ENCODE measurements around the gene ANKRD33B. TPM values are rescaled to one million over a fixed set of nuclear protein-coding genes. Genes with fewer than 3 reads are reported as not detected.

The ANKRD33B gene
- total RNA-seq, 1 experiment from 2014 or later: 10.9 TPM

- no peak overlapping the region for H3K4me2 ChIP-seq (ENCODE audit: low read length)
- H3K9me3 ChIP-seq (ENCODE audit: control insufficient read depth in 1 of 2, insufficient read depth in 1 of 2, low read depth in 1 of 2, low read length in 2 of 2): no peaks in the 10 kb centered on the region
- H3K4me3 ChIP-seq (replicated peaks in 1 of 2; ENCODE audit: low read depth in 1 of 2, low read length in 2 of 2): no peak overlapping the region
- no TSS peak for BruUV-seq (replicated peaks)
- no peak overlapping the region for H3K9ac ChIP-seq (ENCODE audit: low read length)
- intact Hi-C loops (cut with micrococcal nuclease): no loop called here
- peaks cover 2 to 30% of the 10 kb centered on the region in 2 experiments; a peak in 2 of 4 replicates for H3K4me1 ChIP-seq (ENCODE audit: control insufficient read depth in 1 of 2, insufficient read depth in 2 of 2, low read length in 2 of 2)
- ATAC-seq (no peak), DNase-seq (ENCODE audit: low read depth, low spot score) (no peak)
- H3K9me2 ChIP-seq (ENCODE audit: insufficient read depth): no peaks in the 10 kb centered on the region
- CTCF ChIA-PET: no interaction called here
- H3K36me3 ChIP-seq (ENCODE audit: control insufficient read depth in 1 of 2, insufficient read depth in 2 of 2, low read length in 2 of 2): no peaks in the 10 kb centered on the region
- H2AFZ ChIP-seq (ENCODE audit: low read depth, low read length, poor library complexity, severe bottlenecking): no peak overlapping the region
- peaks cover 79% of the 10 kb centered on the region for H3K79me2 ChIP-seq (ENCODE audit: insufficient read depth, low read length)
- no peaks in the 10 kb centered on the region for H4K20me1 ChIP-seq (ENCODE audit: insufficient read depth)
- POLR2A ChIA-PET: no interaction called here
- RAD21 ChIA-PET (ENCODE audit: low non-redundant PET in 1 of 2, low total read pairs in 2 of 2, uncharacterized antibody in 2 of 2, unreplicated experiment in 2 of 2): no interaction called here
- no peaks in the 10 kb centered on the region for H3K27me3 ChIP-seq (ENCODE audit: insufficient read depth, low read length)
- no peak for TF ChIP-seq FOSL1 (IDR thresholded peaks at IDR 0.05; ENCODE audit: low read depth)
- no peak for TF ChIP-seq SRF (IDR thresholded peaks at IDR 0.05; ENCODE audit: low read depth)
- TF ChIP-seq CBX3 (IDR thresholded peaks at IDR 0.05; ENCODE audit: low read depth): no peak
- TF ChIP-seq, protein P1, sequence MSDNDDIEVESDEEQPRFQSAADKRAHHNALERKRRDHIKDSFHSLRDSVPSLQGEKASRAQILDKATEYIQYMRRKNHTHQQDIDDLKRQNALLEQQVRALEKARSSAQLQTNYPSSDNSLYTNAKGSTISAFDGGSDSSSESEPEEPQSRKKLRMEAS (IDR thresholded peaks at IDR 0.05): no peak
- TF ChIP-seq REST (IDR thresholded peaks at IDR 0.05; ENCODE audit: low read depth): no peak
- TF ChIP-seq, protein P2, sequence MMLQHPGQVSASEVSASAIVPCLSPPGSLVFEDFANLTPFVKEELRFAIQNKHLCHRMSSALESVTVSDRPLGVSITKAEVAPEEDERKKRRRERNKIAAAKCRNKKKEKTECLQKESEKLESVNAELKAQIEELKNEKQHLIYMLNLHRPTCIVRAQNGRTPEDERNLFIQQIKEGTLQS (IDR thresholded peaks at IDR 0.05): no peak
- no peak for TF ChIP-seq POLR2A (IDR thresholded peaks at IDR 0.05; ENCODE audit: borderline replicate concordance, extremely low read depth, insufficient read depth, insufficient read length)
- TF ChIP-seq, protein P3, sequence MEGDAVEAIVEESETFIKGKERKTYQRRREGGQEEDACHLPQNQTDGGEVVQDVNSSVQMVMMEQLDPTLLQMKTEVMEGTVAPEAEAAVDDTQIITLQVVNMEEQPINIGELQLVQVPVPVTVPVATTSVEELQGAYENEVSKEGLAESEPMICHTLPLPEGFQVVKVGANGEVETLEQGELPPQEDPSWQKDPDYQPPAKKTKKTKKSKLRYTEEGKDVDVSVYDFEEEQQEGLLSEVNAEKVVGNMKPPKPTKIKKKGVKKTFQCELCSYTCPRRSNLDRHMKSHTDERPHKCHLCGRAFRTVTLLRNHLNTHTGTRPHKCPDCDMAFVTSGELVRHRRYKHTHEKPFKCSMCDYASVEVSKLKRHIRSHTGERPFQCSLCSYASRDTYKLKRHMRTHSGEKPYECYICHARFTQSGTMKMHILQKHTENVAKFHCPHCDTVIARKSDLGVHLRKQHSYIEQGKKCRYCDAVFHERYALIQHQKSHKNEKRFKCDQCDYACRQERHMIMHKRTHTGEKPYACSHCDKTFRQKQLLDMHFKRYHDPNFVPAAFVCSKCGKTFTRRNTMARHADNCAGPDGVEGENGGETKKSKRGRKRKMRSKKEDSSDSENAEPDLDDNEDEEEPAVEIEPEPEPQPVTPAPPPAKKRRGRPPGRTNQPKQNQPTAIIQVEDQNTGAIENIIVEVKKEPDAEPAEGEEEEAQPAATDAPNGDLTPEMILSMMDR (IDR thresholded peaks at IDR 0.05 in 2 of 3, conservative IDR thresholded peaks at IDR 0.05 in 1 of 3; ENCODE audit: borderline replicate concordance in 1 of 3, insufficient read depth in 1 of 3, low read depth in 2 of 3, low read length in 2 of 3): no peak
- no peak for TF ChIP-seq ZNF274 (IDR thresholded peaks at IDR 0.05; ENCODE audit: low read depth, low read length)
- no peak for TF ChIP-seq ELF1 (IDR thresholded peaks at IDR 0.05; ENCODE audit: borderline replicate concordance, low read depth)
- no peak for TF ChIP-seq EZH2 (IDR thresholded peaks at IDR 0.05)
- no peak for TF ChIP-seq TCF7L2 (IDR thresholded peaks at IDR 0.05; ENCODE audit: borderline replicate concordance, extremely low read depth, insufficient read depth, insufficient read length)
- no peak for TF ChIP-seq JUND (IDR thresholded peaks at IDR 0.05)
- TF ChIP-seq SP1 (IDR thresholded peaks at IDR 0.05; ENCODE audit: low read depth): no peak
- no peak for TF ChIP-seq YY1 (IDR thresholded peaks at IDR 0.05; ENCODE audit: extremely low read depth, insufficient replicate concordance, low read depth, low read length)
- TF ChIP-seq SIN3A (IDR thresholded peaks at IDR 0.05; ENCODE audit: low read depth): no peak
- no peak for TF ChIP-seq RAD21 (IDR thresholded peaks at IDR 0.05; ENCODE audit: low read depth)
- TF ChIP-seq POLR2AphosphoS5 (IDR thresholded peaks at IDR 0.05; ENCODE audit: low read depth, low read length): no peak
- TF ChIP-seq ZFX (IDR thresholded peaks at IDR 0.05): no peak
- H3K27ac ChIP-seq (ENCODE audit: low read depth, low read length): no peak overlapping the region
Measured at GRCh38 chr5:10585518-10585915, 21.6 kb downstream of the ANKRD33B start.

All from HCT116 (cell line).